GM19240 (cell line): ENCODE data around the gene AFF3.

Experiments used
- DNase-seq: peaks from one replicate; pipeline ENCODE4 v3.0.0; 2011; ENCODE audit warnings: low spot score; ENCODE audit not compliant: insufficient read length

The AFF3 gene

GRCh38 chr2:100013892-100014677 lies 128.3 kb downstream of the AFF3 start:
- DNase-seq = no peak

DNA sequence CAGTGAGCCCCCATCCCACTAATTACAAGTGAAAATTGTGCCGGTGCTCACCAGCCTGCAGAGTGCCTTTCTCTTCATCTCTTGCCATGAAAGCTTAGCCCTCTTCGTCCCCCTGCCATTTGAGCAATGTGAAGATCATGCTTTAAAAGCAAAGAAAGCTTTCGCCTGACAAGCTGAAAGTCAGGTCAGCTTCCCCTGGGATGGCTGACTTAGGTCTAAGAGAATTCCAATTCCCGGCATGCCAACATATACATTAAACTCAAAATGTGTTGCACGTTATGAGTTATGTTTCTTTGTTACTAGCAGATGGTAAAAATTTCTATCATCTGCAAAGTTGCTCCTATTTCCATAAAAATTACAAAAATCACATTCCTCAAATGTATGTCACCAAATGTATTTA lies 129.8 kb downstream of the AFF3 start:
- no peak for DNase-seq

DNA sequence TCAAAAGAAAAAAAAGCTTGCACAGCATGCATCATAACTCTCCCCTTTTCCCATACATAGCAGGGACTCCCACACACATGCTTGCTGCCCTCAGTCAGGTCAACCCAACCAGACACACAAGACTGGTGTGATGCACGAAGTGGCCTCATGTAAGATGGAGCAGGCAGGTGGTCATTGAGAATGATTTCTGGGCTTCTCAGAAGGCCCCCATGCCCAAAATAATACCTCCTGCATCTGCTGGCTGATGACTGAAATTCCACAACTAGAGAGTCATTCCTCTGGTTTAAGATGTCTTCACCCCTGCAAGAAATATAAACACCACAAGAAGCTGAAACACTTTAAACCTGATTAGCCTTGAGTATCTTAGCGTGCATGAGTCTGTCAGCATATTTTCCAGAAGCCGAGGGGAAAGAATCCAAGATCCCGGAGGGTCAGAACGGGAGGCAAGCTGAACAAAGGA lies 131.1 kb downstream of the AFF3 start:
- no peak for DNase-seq

DNA sequence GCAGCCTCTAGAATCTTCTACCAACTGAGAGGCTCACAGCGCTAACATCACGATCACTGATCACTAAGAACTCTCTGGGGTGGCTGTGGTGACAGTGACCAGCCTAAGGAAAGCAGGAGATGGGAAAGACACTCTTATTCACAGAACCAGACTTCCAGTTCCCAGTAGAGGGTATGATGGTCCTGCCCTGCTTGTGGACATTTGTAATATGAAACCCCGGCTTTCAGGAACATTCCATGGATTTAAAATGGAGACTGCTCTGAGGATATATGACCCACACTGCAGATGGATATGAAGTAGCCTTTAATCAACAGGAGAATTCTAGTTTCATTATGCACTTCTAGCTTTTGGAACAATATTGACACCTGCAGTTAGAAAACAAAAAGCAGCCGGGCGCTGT lies 131.8 kb downstream of the AFF3 start:
- no peak for DNase-seq

GRCh38 chr2:100009743-100010142 lies 132.6 kb downstream of the AFF3 start:
- no peak for DNase-seq

DNA sequence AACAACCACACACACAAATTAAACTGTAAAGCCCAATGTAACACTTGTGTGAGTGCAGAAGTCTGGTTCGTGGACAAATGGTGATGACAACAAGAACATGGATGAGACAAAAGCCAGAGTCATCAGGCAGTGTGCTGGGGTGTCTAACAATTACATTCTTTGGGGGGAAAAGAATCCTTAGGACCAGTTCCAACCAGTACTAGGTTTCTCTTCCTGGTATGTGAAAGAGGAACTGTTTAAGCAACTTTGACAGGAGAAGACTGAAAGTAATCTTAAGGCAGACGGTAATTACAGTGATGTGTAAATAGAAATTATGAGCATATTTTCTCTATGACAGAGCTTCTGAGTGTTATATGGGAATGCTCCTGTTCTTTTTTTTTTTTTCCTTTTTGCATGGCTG lies 133.4 kb downstream of the AFF3 start:
- no peak for DNase-seq

GRCh38 chr2:100006516-100006915 lies 135.9 kb downstream of the AFF3 start:
- DNase-seq = no peak

DNA sequence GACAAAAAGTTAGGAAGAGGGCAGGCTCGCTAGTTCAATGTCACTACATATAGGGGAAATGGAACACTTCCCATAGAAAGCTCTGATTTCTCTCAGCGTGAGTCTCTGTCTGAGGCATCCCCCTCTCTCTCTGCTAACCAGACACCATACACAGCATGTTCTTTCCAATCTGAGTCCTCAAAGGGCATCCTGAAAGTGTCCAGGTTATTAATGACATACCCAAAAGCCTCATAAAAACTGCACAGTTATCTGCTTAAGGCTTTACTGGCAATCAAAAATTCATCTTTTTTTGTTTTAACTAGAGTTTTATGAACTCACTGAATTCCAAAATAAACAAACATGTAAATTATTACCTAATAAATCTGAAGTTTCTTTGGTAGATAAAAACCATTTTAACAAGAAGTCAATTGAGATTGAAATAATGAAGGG lies 137.4 kb downstream of the AFF3 start:
- no peak for DNase-seq

- no peak for DNase-seq
Observed at GRCh38 chr2:100004348-100004884, 138.0 kb downstream of the AFF3 start.

DNA sequence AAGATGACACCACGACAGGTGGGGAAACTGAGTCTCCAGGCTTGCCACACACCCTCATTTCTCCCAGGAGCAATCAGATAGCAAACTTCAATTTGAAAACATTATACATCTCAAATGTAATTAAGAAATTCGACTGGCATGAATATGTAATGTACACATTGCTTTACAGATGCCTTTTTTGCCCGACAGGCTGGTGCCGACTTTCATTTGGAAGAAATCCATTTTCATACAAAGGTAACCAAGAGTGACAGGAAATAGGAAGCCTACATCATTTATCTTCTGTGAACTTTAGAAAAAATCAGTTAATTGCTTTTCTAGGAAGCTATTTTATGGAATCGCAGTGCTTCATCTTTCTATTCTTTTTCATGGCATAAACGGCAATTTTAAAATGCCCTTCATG lies 140.3 kb downstream of the AFF3 start:
- no peak for DNase-seq

DNA sequence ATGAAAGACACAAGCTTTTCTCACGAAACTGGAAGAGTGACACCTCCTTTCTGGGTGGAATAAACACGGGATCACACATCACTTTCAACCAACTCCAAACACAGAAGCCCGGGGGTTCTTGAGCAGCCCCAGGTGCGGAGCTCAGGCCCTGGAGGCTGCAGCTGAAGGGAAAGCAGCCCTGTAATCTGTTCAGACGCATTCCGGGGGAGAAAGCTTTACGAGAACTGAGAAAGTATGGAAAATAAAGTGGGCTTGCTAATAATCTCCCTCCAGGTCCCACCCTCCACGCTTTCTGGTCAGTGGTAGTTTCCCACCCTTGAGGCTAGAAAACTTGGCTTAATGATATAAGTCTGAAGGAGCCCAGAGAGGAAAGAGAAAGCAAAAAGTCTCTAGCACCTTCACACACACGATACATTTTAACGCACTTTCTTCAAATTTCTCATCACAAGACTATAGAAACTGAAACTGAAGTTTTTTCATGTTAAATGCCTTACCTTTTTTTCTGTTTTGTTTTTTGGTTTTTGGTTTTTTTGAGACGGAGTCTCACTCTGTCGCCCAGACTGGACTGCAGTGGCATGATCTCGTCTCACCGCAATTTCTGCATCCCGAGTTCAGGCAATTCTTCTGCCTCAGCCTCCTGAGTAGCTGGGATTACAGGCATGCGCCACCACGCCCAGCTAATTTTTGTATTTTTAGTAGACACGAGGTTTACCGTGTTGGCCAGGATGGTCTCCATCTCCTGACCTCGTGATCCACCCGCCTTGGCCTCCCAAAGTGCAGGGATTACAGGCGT lies 141.3 kb downstream of the AFF3 start:
- DNase-seq = no peak

DNA sequence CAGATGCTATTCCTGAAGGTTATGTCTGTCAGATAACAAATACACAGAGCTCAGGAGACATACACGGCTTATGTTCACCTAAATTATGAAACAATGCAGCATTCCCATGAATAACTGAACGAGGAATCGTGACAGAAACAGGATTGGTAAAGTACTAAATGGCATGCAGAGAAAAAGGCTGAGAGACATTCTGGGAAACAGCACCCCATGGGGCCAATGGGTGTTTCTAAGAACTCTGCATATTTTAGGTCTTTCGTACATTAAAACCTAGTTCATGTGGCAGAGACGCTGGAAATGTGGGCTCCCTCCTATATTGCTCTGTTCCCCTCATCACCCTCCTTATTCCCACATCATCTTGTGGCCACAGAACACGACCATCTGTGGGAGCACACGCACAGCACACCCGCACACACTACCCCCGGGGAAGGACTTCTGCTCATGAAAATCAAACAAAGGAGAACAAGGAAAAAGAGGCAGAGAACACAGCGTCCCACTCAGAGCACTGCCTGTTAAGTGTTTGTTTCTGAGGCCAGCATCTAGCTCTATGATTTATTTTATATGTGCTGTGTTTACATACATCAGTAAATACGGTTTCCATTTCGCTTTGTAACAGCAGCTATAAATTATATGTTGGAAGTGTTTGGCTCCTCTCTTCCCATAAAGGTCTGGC lies 143.6 kb downstream of the AFF3 start:
- DNase-seq = no peak

DNA sequence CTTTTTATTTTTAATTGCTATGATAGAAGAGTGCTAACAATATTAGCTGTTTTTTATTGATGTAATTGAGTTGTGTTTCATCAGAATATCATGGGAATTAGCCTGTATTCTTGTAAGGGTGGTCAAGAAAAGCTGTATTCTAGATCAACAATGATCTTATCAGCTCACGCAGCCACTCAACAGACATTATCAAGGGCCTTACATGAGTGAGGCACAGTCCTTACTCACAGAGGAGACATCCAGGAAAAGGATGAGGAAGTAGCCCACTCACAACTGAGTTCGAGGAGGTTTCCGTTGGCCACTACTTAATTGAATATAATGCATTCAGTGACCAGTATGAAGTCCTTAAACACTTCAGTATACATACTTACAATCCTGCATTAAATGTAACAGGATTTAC lies 152.5 kb downstream of the AFF3 start:
- no peak for DNase-seq

DNA sequence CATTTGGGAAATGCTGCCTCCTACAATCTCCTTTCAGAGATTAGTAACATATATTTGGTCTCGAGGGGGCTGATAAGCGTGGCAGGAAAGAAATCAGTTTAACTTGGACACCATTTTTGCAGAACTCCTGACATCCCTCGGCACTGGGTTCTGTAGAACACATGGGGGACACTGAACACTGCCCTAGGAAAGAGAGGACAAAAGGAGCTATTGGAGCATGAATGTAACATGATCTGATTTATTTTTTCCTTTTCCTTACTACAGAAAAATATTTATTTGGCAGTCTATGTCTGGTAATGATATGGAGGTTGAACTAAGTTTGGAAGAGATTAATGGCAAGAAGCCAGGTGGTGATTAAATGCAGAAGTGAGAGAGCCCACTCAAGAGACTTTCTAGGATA lies 153.8 kb downstream of the AFF3 start:
- DNase-seq = no peak

DNA sequence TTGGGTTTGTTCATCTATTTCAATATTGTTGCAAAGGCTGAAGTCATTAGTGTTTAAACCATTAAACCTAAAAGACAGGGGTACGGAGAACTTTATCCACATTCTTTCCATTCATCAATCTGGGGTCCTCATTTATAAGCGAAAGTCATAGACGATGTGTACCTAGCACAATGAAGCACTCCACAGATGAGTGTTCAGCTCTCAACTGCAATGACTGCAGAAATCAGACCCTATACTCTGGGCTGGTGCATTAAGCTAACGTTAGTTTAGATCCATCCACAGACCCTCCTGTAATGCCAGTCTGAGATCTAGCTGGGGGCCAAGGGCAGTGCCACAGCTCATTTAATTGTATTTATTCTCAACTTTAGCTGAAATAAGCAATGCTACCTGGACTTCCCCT lies 155.2 kb downstream of the AFF3 start:
- no peak for DNase-seq

DNA sequence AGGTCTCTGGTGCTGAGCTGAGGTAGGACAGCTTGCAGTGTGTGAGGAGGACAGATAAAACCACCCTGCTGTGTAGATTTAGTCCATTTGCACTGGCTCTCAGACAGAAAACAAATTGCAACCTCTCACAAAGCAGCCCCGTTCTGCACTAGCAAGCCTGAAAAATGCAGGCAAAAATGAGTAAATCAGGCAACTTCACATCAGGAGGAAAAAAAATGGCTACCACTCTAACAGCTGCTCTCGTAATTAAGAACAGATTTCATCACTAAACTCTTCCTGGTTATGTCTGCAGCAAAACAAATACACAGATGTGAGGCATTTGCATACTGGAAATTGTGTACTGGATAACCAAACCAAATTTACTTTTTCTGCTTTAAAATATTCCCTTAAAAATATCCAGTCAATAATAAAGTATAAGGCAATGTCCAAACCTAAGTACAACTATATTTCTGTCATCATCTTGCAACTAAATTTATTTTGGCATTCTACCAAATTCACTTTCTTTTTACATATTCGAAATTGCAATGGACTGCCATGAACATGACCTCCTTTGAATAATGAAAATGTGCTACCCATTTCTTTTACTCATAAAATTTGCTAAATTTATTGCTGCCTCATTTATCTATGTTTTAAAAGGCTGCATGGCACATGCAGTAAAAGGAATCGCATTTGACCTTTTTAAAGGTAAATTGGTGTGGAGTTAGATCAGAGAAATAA lies 157.4 kb downstream of the AFF3 start:
- DNase-seq = no peak

GRCh38 chr2:99982744-99983143 lies 159.6 kb downstream of the AFF3 start:
- DNase-seq = no peak

DNA sequence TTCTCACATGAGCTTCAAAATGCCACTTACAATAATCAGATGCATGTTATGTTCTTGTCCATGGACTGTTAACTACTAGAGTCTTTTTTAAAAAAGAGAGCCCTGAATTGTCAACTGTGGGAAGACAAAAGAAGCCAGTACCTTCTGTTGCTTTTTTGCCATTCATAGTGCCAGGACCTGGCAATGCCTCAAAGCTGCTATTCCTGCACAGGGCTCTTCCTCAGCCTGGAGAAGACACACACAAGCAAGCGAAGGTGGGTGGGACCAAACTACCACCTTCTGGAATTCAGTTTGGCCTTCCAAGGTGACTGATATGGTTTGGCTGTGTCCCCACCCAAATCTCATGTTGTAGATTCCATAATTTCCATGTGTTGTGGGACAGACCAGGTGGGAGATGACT lies 160.6 kb downstream of the AFF3 start:
- no peak for DNase-seq

DNA sequence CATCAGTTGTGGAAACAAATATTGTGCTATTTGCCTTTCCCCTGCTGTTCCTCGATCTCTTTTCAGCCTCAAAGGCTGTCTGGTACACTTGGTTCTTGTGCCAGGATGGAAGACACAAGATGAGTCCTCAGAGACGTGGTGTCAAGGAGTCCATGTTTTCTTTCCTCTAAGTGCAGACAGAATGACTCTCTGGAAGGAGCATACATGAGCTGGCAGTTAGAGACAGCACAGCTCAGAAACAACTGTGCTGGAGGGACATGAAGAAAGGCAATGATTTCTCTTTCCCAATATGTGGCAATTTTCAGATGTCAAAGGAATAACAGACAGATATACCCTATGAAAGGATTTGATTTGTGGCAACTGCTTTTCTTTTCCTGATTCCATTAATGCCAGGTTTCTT lies 162.2 kb downstream of the AFF3 start:
- DNase-seq = no peak

DNA sequence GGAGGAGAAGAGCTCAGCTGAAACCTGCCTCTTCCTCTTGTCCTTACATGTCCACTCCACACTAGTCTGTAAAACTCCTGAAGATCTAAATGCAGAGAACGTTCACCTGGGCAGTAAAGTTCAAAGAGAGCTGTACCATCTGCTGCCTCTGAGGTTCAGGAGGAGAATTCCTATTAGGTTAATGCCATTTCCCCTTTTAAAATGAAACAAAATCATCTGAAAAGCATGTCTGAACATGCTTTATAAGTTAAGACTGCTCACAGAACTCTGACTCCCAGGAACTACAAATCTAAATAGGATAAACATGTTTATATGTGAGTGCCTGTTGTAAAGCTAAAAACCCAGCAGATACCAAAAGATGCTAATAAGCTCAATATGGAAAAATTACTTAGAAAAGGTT lies 164.4 kb downstream of the AFF3 start:
- no peak for DNase-seq

DNA sequence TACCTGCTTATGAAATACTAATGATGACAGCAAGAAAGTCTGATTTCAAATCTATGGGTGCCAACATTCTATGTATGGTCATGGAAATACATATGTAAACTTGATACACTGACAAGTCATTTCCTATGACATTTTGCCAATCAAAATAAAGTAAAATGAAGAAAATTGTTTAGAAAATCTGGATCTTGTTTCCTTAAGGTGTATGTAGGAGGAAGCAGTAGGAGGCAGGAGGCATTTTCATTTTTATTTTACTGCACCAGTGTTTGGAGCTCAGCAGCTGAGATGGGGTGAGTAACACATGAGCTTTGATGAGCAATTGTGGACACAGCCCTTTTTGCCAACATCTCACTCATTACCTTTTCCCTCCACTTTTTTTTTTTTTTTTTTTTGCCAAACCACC lies 167.0 kb downstream of the AFF3 start:
- no peak for DNase-seq
